BLaER1 treated with 17β-estradiol and CSF1 and Interleukin-3, amounts not matched to agents 10 nM and 100 nM (cell line): ENCODE data around the gene BTBD18.
"Not testable (repeated sequence)": the region's sequence is repeated elsewhere in the genome, so short reads cannot be mapped to it uniquely, and the experiment has no call there.

Experiments
- H3K27ac ChIP-seq, 11 experiments: shearing (Covaris generic); formaldehyde crosslinking; 2 replicates each; pipeline ENCODE4 v1.8.1; 2022
- H3K27me3 ChIP-seq, 11 experiments: shearing (Covaris generic); formaldehyde crosslinking; 2 replicates each; pipeline ENCODE4 v1.8.1; 2022
- H3K36me3 ChIP-seq, 11 experiments: shearing (Covaris generic); formaldehyde crosslinking; 2 replicates each; pipeline ENCODE4 v1.8.1; 2022
- H3K4me1 ChIP-seq, 10 experiments: shearing (Covaris generic); formaldehyde crosslinking; 2 replicates each; pipeline ENCODE4 v1.8.1; 2022
- H3K4me2 ChIP-seq, 11 experiments: shearing (Covaris generic); formaldehyde crosslinking; 2 replicates each; pipeline ENCODE4 v1.8.1; 2022
- H3K4me3 ChIP-seq, 10 experiments: shearing (Covaris generic); formaldehyde crosslinking; 2 replicates each; pipeline ENCODE4 v1.8.1; 2022
- H3K9ac ChIP-seq, 11 experiments: shearing (Covaris generic); formaldehyde crosslinking; 2 replicates each; pipeline ENCODE4 v1.8.1; 2022
- H3K9me3 ChIP-seq, 11 experiments: shearing (Covaris generic); formaldehyde crosslinking; replicated peaks in 1 of 11; 2 replicates each; pipeline ENCODE4 v1.8.1; 2022
- H4K20me1 ChIP-seq, 11 experiments: shearing (Covaris generic); formaldehyde crosslinking; 2 replicates each; pipeline ENCODE4 v1.8.1; 2022
- Cebpa-rat ChIP-seq, 11 experiments: shearing (Covaris generic); IDR thresholded peaks; 2 replicates each; pipeline ENCODE4 v1.8.1; 2022

The BTBD18 gene

GRCh38 chr11:57709802-57710367, 41.7 kb downstream of the BTBD18 start:
- Histone ChIP-seq H3K4me2 (peak overlapping the region in 8 of 11 experiments; percentile 87 to 97 (median 92); a peak in 7 of 22 replicates), H3K4me3 (no peak overlapping the region), H3K9me3 (peaks cover 0 to 6% (median 4%) of the 10 kb centered on the region in 11 experiments; a peak in 7 of 22 replicates)

DNA sequence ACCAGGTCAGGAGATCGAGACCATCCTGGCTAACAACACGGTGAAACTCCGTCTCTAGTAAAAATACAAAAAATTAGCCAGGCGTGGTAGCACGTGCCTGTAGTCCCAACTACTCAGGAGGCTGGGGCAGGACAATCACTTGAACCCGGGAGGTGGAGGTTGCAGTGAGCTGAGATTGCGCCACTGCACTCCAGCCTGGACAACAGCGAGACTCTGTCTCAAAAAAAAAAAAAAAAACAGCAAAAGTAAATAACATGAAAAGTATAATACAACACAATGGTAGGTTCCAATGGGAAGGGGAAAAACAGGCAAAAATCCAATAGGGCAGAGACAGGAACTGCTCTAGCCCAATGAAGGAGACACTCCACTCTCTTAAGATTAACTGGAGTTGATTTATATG, 46.2 kb downstream of the BTBD18 start:
- not testable (repeated sequence) for H3K9ac ChIP-seq

More at GRCh38 chr11:57709802-57710367, 41.7 kb downstream of the BTBD18 start:
- peaks cover 27 to 69% (median 40%) of the 10 kb centered on the region in 11 experiments for H3K36me3 ChIP-seq
- peaks cover 31 to 56% (median 35%) of the 10 kb centered on the region in 10 experiments for H3K4me1 ChIP-seq
- no peak overlapping the region for H3K27ac ChIP-seq
- H3K27me3 ChIP-seq: no peaks in the 10 kb centered on the region
- H3K9ac ChIP-seq: peak overlapping the region in 2 of 11 experiments; percentile 1 to 87; a peak in 2 of 22 replicates
- peak in 5 of 11 experiments; percentile 24 to 55 (median 43); a peak in 4 of 22 replicates for TF ChIP-seq Cebpa-rat (IDR thresholded peaks at IDR 0.05)
- H4K20me1 ChIP-seq: peaks cover 0 to 84% (median 33%) of the 10 kb centered on the region in 11 experiments; a peak in 18 of 22 replicates

DNA sequence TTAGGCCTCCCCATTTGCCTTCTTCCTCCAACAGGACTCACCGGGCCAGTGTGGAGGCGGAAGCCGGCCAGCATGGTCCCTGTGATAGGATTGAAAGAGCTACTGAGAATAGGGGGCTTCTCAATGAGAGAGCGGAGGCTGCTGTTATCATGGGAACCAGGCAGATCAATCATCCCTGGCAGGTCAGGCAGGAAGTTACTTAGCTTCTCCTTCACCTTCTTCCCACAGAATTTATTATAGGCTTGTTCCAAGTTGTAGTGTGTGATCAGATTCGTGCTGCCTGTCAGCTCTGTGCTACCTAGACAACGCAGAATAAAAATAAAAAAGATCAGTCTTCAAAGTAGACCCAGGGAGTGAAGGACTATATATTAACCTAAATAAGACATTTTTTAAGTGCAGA, 46.7 kb downstream of the BTBD18 start:
- H3K9ac ChIP-seq: no peak overlapping the region
- H3K27ac ChIP-seq: no peak overlapping the region
- H3K4me3 ChIP-seq: no peak overlapping the region
- H3K9me3 ChIP-seq: no peaks in the 10 kb centered on the region
- H3K27me3 ChIP-seq: no peaks in the 10 kb centered on the region
- peaks cover 0 to 82% (median 48%) of the 10 kb centered on the region in 11 experiments; a peak in 18 of 22 replicates for H4K20me1 ChIP-seq
- TF ChIP-seq Cebpa-rat (IDR thresholded peaks at IDR 0.05): no peak
- H3K36me3 ChIP-seq: peaks cover 72 to 96% (median 84%) of the 10 kb centered on the region in 11 experiments
- peaks cover under 1 to 22% (median 4%) of the 10 kb centered on the region in 10 experiments; a peak in 15 of 20 replicates for H3K4me1 ChIP-seq
- H3K4me2 ChIP-seq: no peak overlapping the region

More for the DNA sequence above, 46.2 kb downstream of the BTBD18 start:
- Histone ChIP-seq H3K4me1 (peaks cover 5 to 27% (median 9%) of the 10 kb centered on the region in 10 experiments; a peak in 18 of 20 replicates), H3K36me3 (peaks cover 67 to 95% (median 79%) of the 10 kb centered on the region in 11 experiments), H4K20me1 (peaks cover 0 to 85% (median 48%) of the 10 kb centered on the region in 11 experiments; a peak in 18 of 22 replicates)
- not testable (repeated sequence) for H3K4me2 ChIP-seq, H3K27ac ChIP-seq, H3K4me3 ChIP-seq, H3K9me3 ChIP-seq, H3K27me3 ChIP-seq

GRCh38 chr11:57703341-57703740, 48.3 kb downstream of the BTBD18 start:
- H3K4me2 ChIP-seq: no peak overlapping the region
- H3K4me1 ChIP-seq: peaks cover 0 to 7% (median 0%) of the 10 kb centered on the region in 10 experiments; a peak in 1 of 20 replicates
- H4K20me1 ChIP-seq: peaks cover 0 to 78% (median 54%) of the 10 kb centered on the region in 11 experiments; a peak in 20 of 22 replicates
- H3K27ac ChIP-seq: no peak overlapping the region
- H3K36me3 ChIP-seq: peaks cover 80 to 99% (median 86%) of the 10 kb centered on the region in 11 experiments
- H3K27me3 ChIP-seq: no peaks in the 10 kb centered on the region
- no peak for TF ChIP-seq Cebpa-rat (IDR thresholded peaks at IDR 0.05)
- no peak overlapping the region for H3K4me3 ChIP-seq
- no peaks in the 10 kb centered on the region for H3K9me3 ChIP-seq
- peak overlapping the region in 1 of 11 experiments; percentile 2; a peak in 1 of 22 replicates for H3K9ac ChIP-seq

DNA sequence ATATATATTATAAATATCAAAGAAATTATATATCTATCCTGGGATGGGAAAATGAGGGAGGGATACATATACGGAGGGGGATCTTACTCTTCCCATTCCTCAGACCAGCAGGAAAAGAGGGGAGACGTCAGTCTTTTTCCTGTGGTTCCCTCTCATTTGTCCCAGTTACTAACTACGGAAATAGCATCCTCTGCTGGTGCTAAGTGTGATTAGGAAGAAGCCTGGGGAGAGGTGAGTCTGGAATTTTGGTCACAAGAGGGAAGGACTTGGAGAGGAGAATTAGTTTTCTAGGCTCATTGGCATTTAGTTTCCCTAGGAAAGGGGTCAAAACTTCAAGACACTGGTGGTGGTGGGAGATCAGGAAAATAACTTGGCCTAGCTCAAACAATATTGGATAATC, 51.2 kb downstream of the BTBD18 start:
- H3K4me3 ChIP-seq: no peak overlapping the region
- no peak overlapping the region for H3K9ac ChIP-seq
- no peaks in the 10 kb centered on the region for H3K4me1 ChIP-seq
- TF ChIP-seq Cebpa-rat (IDR thresholded peaks at IDR 0.05): no peak
- no peaks in the 10 kb centered on the region for H3K27me3 ChIP-seq
- H4K20me1 ChIP-seq: peaks cover 0 to 68% (median 46%) of the 10 kb centered on the region in 11 experiments; a peak in 19 of 22 replicates
- H3K36me3 ChIP-seq: peaks cover 92 to 100% (median 99%) of the 10 kb centered on the region in 11 experiments
- H3K4me2 ChIP-seq: no peak overlapping the region
- H3K27ac ChIP-seq: no peak overlapping the region
- H3K9me3 ChIP-seq: no peaks in the 10 kb centered on the region

- no peaks in the 10 kb centered on the region for H3K27me3 ChIP-seq
- H3K9me3 ChIP-seq: no peaks in the 10 kb centered on the region
- peaks cover 95 to 100% (median 99%) of the 10 kb centered on the region in 11 experiments for H3K36me3 ChIP-seq
Measured at GRCh38 chr11:57699813-57700212, 51.8 kb downstream of the BTBD18 start.

DNA sequence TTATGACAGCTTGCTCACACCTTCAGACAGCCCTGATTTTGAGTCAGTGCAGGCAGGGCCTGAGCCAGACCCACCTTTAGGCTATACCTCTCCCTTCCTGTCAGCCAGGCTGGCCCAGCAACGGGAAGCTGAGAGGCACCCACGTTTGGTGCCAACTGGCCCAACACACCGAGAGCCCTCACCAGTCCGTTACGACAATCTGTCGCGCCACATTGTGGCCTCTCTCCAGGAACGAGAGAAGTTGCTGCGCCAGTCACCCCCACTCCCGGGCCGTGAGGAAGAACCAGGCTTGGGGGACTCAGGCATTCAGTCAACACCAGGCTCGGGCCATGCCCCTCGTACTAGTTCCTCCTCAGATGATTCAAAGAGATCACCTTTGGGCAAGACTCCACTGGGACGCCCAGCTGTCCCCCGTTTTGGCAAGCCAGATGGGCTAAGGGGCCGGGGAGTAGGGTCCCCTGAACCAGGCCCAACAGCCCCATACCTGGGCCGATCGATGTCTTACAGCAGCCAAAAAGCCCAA, 52.7 kb downstream of the BTBD18 start:
- H3K27ac ChIP-seq: no peak overlapping the region
- peaks cover 0 to 68% (median 37%) of the 10 kb centered on the region in 11 experiments; a peak in 18 of 22 replicates for H4K20me1 ChIP-seq
- H3K4me3 ChIP-seq: no peak overlapping the region
- no peak overlapping the region; a peak in 1 of 22 replicates for H3K9ac ChIP-seq
- no peak overlapping the region for H3K4me2 ChIP-seq
- no peak for TF ChIP-seq Cebpa-rat (IDR thresholded peaks at IDR 0.05)
- H3K9me3 ChIP-seq: no peaks in the 10 kb centered on the region
- H3K36me3 ChIP-seq: peaks cover 95 to 100% (median 99%) of the 10 kb centered on the region in 11 experiments
- H3K27me3 ChIP-seq: no peaks in the 10 kb centered on the region
- H3K4me1 ChIP-seq: no peaks in the 10 kb centered on the region

More at GRCh38 chr11:57699813-57700212, 51.8 kb downstream of the BTBD18 start:
- Histone ChIP-seq H3K4me3 (no peak overlapping the region), H3K4me2 (no peak overlapping the region), H4K20me1 (peaks cover 0 to 69% (median 44%) of the 10 kb centered on the region in 11 experiments; a peak in 19 of 22 replicates), H3K27ac (no peak overlapping the region), H3K4me1 (no peaks in the 10 kb centered on the region), H3K9ac (no peak overlapping the region)
- TF ChIP-seq Cebpa-rat (IDR thresholded peaks at IDR 0.05): no peak
